Common myeloid progenitor, CD34-positive (primary cell): Measurements from ENCODE around the gene ECEL1.

Source experiments
- CTCF ChIA-PET: fragments of 350-600 bp; sonication (Branson Sonifier 250); formaldehyde crosslinking; loops from one replicate; lab custom pipeline; 2021; ENCODE audit warnings: antibody characterized with exemption; lab: Charles Lee
- POLR2A ChIA-PET: fragments of 350-600 bp; sonication (Branson Sonifier 250); formaldehyde crosslinking; loops from one replicate; lab custom pipeline; 2021; ENCODE audit warnings: antibody characterized with exemption; lab: Charles Lee
- DNase-seq, 3 donors: peaks; one replicate each; pipeline versions ENCODE4 v3.0.0 to v3.0.0-alpha.2; 2013
- H3K27ac ChIP-seq, 2 experiments: 1 replicate in 1 of 2; 2 replicates in 1 of 2; pipeline ENCODE4 v1.7.0; 2013; ENCODE audit warnings: inconsistent platforms in 2 of 2, low read length in 2 of 2, mild to moderate bottlenecking in 2 of 2, low read depth in 1 of 2, moderate library complexity in 1 of 2; ENCODE audit not compliant: severe bottlenecking in 2 of 2, insufficient read depth in 1 of 2, poor library complexity in 1 of 2
- H3K27me3 ChIP-seq, 5 experiments: replicated peaks in 2 of 5; 1 replicate in 3 of 5; 2 replicates in 2 of 5; pipeline versions ENCODE4 v1.6.1 to v1.7.0; 2013; ENCODE audit warnings: low read length in 4 of 5, mild to moderate bottlenecking in 2 of 5, moderate library complexity in 2 of 5, inconsistent platforms in 1 of 5; ENCODE audit not compliant: insufficient read depth in 5 of 5, control insufficient read depth in 4 of 5
- H3K36me3 ChIP-seq, 4 experiments: 1 replicate in 2 of 4; 2 replicates in 2 of 4; pipeline versions ENCODE4 v1.6.1 to v1.7.0; 2013; ENCODE audit warnings: low read length in 3 of 4, control low read depth in 1 of 4, mild to moderate bottlenecking in 1 of 4; ENCODE audit not compliant: control insufficient read depth in 4 of 4, insufficient read depth in 4 of 4
- H3K4me1 ChIP-seq, 4 experiments: 1 replicate in 3 of 4; 2 replicates in 1 of 4; pipeline versions ENCODE4 v1.6.1 to v1.7.1; 2013; ENCODE audit warnings: low read length in 3 of 4, mild to moderate bottlenecking in 3 of 4, control low read depth in 1 of 4, inconsistent platforms in 1 of 4, moderate library complexity in 1 of 4; ENCODE audit not compliant: control insufficient read depth in 4 of 4, insufficient read depth in 4 of 4; ENCODE audit errors: control extremely low read depth in 1 of 4
- H3K4me3 ChIP-seq, 7 experiments: 1 replicate in 4 of 7; 2 replicates in 3 of 7; pipeline versions ENCODE4 v1.5.1 to v1.7.0; 2013; ENCODE audit warnings: mild to moderate bottlenecking in 7 of 7, low read length in 6 of 7, moderate library complexity in 6 of 7, inconsistent platforms in 2 of 7, low read depth in 2 of 7, control low read depth in 1 of 7; ENCODE audit not compliant: insufficient read depth in 4 of 7, control insufficient read depth in 1 of 7; ENCODE audit errors: extremely low read depth in 1 of 7
- H3K9me3 ChIP-seq, 5 experiments: 1 replicate in 4 of 5; 2 replicates in 1 of 5; pipeline versions ENCODE4 v1.6.1 to v1.7.1; 2013; ENCODE audit warnings: low read length in 4 of 5, mild to moderate bottlenecking in 2 of 5, inconsistent platforms in 1 of 5, low read depth in 1 of 5, moderate library complexity in 1 of 5; ENCODE audit not compliant: control insufficient read depth in 4 of 5, insufficient read depth in 2 of 5; ENCODE audit errors: control extremely low read depth in 1 of 5
- WGBS: methylation state at CpG from one replicate; pipeline ENCODE4 v1.1.5; 2013; ENCODE audit not compliant: insufficient coverage; 5-methylcytosine and 5-hydroxymethylcytosine counted together

ECEL1 gene

DNA sequence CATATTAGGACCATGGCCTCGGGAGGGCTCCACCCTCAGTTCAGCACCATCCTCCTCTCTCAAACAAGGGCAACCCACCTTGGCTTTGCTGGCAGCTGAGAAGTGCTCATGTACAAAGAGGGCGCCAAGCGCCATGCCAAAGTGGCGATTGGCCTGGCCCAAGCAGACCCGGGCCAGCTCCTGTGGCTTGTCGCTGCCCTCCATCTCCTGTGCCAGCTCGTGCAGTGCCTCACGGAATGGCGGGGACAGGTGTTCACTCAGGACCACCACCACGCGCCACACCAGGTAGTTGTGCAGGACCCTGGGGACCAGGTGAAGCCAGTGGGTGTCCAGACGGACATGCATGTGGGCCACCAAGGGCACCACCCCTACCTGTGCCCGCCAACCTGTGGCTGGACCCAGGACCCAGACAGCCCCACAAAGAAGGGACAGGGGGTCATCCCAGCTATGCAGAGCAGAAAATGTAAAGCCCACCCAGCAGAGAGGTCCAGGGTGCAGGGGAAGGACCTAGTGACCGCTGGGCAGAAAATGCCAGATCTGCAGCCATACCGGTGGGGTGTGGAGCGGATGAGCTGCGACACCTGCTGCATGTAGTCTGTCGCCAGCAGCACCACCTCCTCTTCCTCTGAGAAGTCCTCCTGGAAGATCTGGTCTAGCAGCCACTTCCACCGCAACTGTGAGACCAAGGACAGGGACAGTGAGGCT lies 3.6 kb downstream of the ECEL1 start:
- DNase-seq = no peak
- Histone ChIP-seq H3K27me3 (peaks cover 0 to 68% (median 31%) of the 10 kb centered on the region in 5 experiments), H3K27ac (no peak overlapping the region), H3K4me1 (peaks cover 0 to 29% (median 17%) of the 10 kb centered on the region in 4 experiments), H3K4me3 (no peak overlapping the region), H3K36me3 (no peaks in the 10 kb centered on the region), H3K9me3 (no peaks in the 10 kb centered on the region)
- 91% methylated on average over 13 of the region's 19 CpGs for WGBS
- CTCF ChIA-PET = interaction anchor here (0.9 to 1.3 kb wide), 2 partner anchors 38 to 39 kb away, joined by 3 read pairs; no protein-coding TSS in a partner anchor
- POLR2A ChIA-PET = no interaction called here

DNA sequence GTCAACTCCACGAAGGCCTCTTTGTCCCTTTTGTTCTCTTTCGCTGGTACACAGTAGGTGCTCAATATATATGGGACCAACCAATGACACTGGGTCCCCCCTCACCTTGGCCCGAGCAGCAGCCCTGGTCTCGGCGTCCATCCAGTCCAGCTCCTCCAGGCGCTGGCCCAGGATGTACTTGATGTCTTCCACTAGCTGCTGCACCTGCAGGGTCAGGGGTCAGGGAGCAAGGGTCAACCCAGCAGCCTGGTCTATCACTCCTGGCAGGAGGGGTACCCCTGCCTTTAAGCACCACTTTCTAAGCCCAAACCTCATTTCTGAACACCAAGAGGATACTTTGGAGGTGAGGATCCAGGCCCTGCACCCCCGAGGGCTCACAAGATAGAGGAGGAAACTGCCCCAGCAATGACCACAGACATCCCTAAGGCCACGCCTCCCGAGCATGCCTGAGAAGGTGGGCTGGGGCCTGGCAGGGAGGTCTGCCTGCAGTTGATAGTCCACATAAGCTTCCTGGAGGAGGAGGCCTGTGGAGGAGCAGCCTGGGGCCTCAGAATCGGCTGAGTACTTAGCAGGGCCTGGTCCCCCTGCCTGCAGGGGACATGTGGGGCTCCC lies 4.2 kb downstream of the ECEL1 start:
- H3K4me1 ChIP-seq = peaks cover 0 to 29% (median 17%) of the 10 kb centered on the region in 4 experiments
- CTCF ChIA-PET = no interaction called here
- no peaks in the 10 kb centered on the region for H3K36me3 ChIP-seq
- no peak overlapping the region for H3K27ac ChIP-seq
- POLR2A ChIA-PET = no interaction called here
- no peaks in the 10 kb centered on the region for H3K9me3 ChIP-seq
- DNase-seq = no peak
- H3K27me3 ChIP-seq = peaks cover 0 to 61% (median 29%) of the 10 kb centered on the region in 5 experiments
- WGBS = 95% methylated on average over 7 of the region's 10 CpGs
- H3K4me3 ChIP-seq = no peak overlapping the region

- peaks cover 0 to 53% (median 29%) of the 10 kb centered on the region in 5 experiments for H3K27me3 ChIP-seq
- no peak overlapping the region for H3K27ac ChIP-seq
- peaks cover 0 to 26% (median 16%) of the 10 kb centered on the region in 4 experiments for H3K4me1 ChIP-seq
- H3K4me3 ChIP-seq = no peak overlapping the region
- no peak for DNase-seq
- WGBS = 98% methylated on average over 26 of the region's 31 CpGs
- no peaks in the 10 kb centered on the region for H3K9me3 ChIP-seq
- H3K36me3 ChIP-seq = no peaks in the 10 kb centered on the region
- CTCF ChIA-PET = no interaction called here
- POLR2A ChIA-PET = interaction anchor here (0.5 kb wide), 1 partner anchor 567 kb away, joined by 3 read pairs; no protein-coding TSS in a partner anchor
These were observed 5.1 kb downstream of the ECEL1 start for GRCh38 chr2:232482301-232483238.

- Histone ChIP-seq H3K4me1 (peaks cover 0 to 17% (median 8%) of the 10 kb centered on the region in 4 experiments), H3K9me3 (no peaks in the 10 kb centered on the region), H3K36me3 (no peaks in the 10 kb centered on the region), H3K4me3 (no peak overlapping the region), H3K27me3 (peaks cover 0 to 43% (median 26%) of the 10 kb centered on the region in 5 experiments), H3K27ac (no peak overlapping the region)
- 98% methylated on average over 23 of the region's 29 CpGs for WGBS
- CTCF ChIA-PET = no interaction called here
- POLR2A ChIA-PET = interaction anchor here (0.5 kb wide), 1 partner anchor 566 kb away, joined by 3 read pairs; no protein-coding TSS in a partner anchor
- no peak for DNase-seq
These were observed 6.1 kb downstream of the ECEL1 start for GRCh38 chr2:232481322-232482140.

DNA sequence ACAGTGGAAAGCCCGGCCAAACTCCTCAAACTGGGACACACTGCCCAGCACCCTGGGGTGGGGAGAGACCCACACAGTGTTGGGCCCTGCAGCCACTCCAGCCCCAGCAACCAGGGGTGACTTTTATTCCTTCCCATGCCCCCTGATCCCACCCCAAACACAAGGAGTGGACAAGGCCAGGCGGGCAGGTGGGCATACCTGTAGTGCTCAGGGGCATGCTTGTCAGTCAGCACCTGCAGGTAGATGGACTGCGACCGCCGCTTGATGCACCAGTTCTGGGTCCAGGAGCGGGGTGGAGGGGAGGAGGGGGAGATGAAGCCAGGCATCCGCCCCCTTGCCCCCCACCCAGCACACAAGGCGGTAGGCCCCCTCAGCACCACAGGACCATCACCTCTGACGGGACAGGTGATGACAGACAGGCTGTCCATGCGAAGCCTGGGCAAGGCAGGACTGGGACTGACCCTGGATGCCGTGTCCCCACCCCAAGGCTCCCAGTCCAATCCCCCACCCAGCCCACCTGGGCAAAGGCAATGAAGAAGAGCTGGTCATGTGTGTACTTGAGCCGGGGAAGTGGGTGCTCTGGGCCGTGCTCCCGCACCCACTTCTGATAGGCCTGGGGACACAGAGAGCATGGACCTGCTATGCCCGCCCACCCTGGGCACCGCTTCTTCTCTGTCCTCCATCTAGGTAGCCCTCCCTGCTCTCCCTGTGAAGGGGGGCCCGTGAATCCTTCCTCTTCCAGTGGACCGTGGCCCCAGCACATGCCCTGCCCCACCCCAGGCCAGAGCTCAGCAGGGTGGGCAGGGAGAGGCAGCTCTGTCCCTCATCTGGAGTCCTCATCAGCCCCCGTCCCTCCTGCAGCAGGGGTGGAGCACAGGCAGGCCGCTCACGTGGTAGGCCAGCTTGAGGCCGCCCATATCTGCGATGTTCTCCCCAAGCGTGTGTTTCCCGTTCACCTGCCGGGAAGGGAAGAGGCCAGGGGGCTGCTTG lies 7.1 kb downstream of the ECEL1 start:
- Histone ChIP-seq H3K27ac (no peak overlapping the region), H3K9me3 (no peaks in the 10 kb centered on the region), H3K27me3 (peaks cover 0 to 32% (median 24%) of the 10 kb centered on the region in 5 experiments), H3K4me1 (peaks cover 0 to 7% (median 2%) of the 10 kb centered on the region in 4 experiments), H3K36me3 (no peaks in the 10 kb centered on the region), H3K4me3 (no peak overlapping the region)
- CTCF ChIA-PET = no interaction called here
- POLR2A ChIA-PET = no interaction called here
- 93% methylated on average over 22 of the region's 26 CpGs for WGBS
- no peak for DNase-seq
